A549 (cell line): Measurements from ENCODE around the gene TRPV6. TPM values are rescaled to one million over a fixed set of nuclear protein-coding genes. Genes with fewer than 3 reads are reported as not detected.

ENCODE experiments used
- ATAC-seq, 2 experiments: fragments of 200-7000 bp in 1 of 2; fragments of >200 bp in 1 of 2; cut with Nextera tagmentation in 1 of 2; cut with Tn5 transposase in 1 of 2; 3 replicates each; pipeline versions ENCODE4 v1.8.0 to v1.9.1; 2018 to 2020; ENCODE audit warnings: mild to moderate bottlenecking in 1 of 2, moderate library complexity in 1 of 2
- CTCF ChIA-PET: fragments of 300-600 bp; sonication (Branson Sonifier 250); formaldehyde crosslinking; extraction: SDS; loops from one replicate; lab custom pipeline; 2021; ENCODE audit warnings: antibody characterized with exemption, inconsistent platforms; lab: Yijun Ruan, JAX
- POLR2A ChIA-PET: fragments of 350-600 bp; formaldehyde crosslinking; extraction: SDS; loops from one replicate; lab custom pipeline; 2021; ENCODE audit warnings: antibody characterized with exemption, inconsistent platforms; lab: Yijun Ruan, JAX
- DNase-seq, 2 experiments: peaks; one replicate each; pipeline versions ENCODE4 v3.0.0 to v3.0.0-alpha.2; 2011 to 2016; ENCODE audit warnings: low read depth in 1 of 2, low spot score in 1 of 2
- FAIRE-seq: peaks from 2 replicates; lab custom pipeline; 2011; peaks lifted over from hg19 to GRCh38; lab: Jason Lieb, UNC
- H3K27ac ChIP-seq, 2 experiments: fragments of >200 bp; sonication (Bioruptor Twin); formaldehyde crosslinking; 3 replicates each; pipeline ENCODE4 v1.5.1; 2016 to 2017
- H3K4me1 ChIP-seq: fragments of >200 bp; sonication (Bioruptor Twin); formaldehyde crosslinking; 3 replicates; pipeline ENCODE4 v1.6.1; 2016
- H3K4me2 ChIP-seq: fragments of >200 bp; sonication (Bioruptor Twin); formaldehyde crosslinking; 3 replicates; pipeline ENCODE4 v1.6.1; 2016
- H3K4me3 ChIP-seq: fragments of >200 bp; sonication (Bioruptor Twin); formaldehyde crosslinking; 3 replicates; pipeline ENCODE4 v1.5.1; 2016
- H3K9me3 ChIP-seq: fragments of >200 bp; sonication (Bioruptor Twin); formaldehyde crosslinking; 3 replicates; pipeline ENCODE4 v1.6.1; 2016
- BCL3 ChIP-seq: fragments of >200 bp; sonication (Bioruptor Twin); formaldehyde crosslinking; IDR thresholded peaks from 3 replicates; pipeline ENCODE4 v1.6.1; 2016
- CEBPB ChIP-seq, 2 experiments: fragments of >200 bp in 1 of 2; sonication (Bioruptor Twin) in 1 of 2; formaldehyde crosslinking in 1 of 2; IDR thresholded peaks; 2 replicates each; pipeline ENCODE4 v1.6.1; 2012 to 2016
- CHD4 ChIP-seq: fragments of 200-600 bp; sonication (generic); IDR thresholded peaks from 2 replicates; pipeline ENCODE4 v1.6.1; 2016; ENCODE audit warnings: antibody characterized with exemption, mild to moderate bottlenecking, borderline replicate concordance
- EHF ChIP-seq: fragments of 250-450 bp; sonication (Bioruptor Pico); IDR thresholded peaks from 2 replicates; pipeline ENCODE4 v1.5.0; 2020; ENCODE audit warnings: mild to moderate bottlenecking
- EHMT2 ChIP-seq: fragments of 200-600 bp; sonication (generic); IDR thresholded peaks from 2 replicates; pipeline ENCODE4 v1.6.1; 2016; ENCODE audit warnings: antibody characterized with exemption, low read depth, mild to moderate bottlenecking, moderate library complexity
- FOSB ChIP-seq: fragments of 250-450 bp; sonication (Bioruptor Pico); IDR thresholded peaks from 2 replicates; pipeline ENCODE4 v1.5.0; 2020; ENCODE audit warnings: mild to moderate bottlenecking, moderate library complexity
- FOXS1 ChIP-seq: fragments of 250-450 bp; sonication (Bioruptor Pico); IDR thresholded peaks from 2 replicates; pipeline ENCODE4 v1.5.0; 2020; ENCODE audit warnings: mild to moderate bottlenecking, moderate library complexity
- HOXA7 ChIP-seq: fragments of 250-450 bp; sonication (Bioruptor Pico); IDR thresholded peaks from 2 replicates; pipeline ENCODE4 v1.5.0; 2020; ENCODE audit warnings: mild to moderate bottlenecking, moderate library complexity
- JUN ChIP-seq, 2 experiments: fragments of >200 bp; sonication (Bioruptor Twin); formaldehyde crosslinking; IDR thresholded peaks; 2 replicates in 1 of 2; 3 replicates in 1 of 2; pipeline ENCODE4 v1.6.1; 2016 to 2017
- JUNB ChIP-seq: fragments of >200 bp; sonication (Bioruptor Twin); formaldehyde crosslinking; IDR thresholded peaks from 2 replicates; pipeline ENCODE4 v1.6.1; 2016
- KDM1A ChIP-seq: fragments of 200-600 bp; sonication (generic); IDR thresholded peaks from 2 replicates; pipeline ENCODE4 v1.6.1; 2016; ENCODE audit warnings: low read depth, mild to moderate bottlenecking
- MYC ChIP-seq: IDR thresholded peaks from 2 replicates; pipeline ENCODE4 v1.6.1; 2012; ENCODE audit warnings: mild to moderate bottlenecking, inconsistent platforms, low read length, improper control_type of control experiment, borderline replicate concordance
- NFE2L2 ChIP-seq: fragments of 150-350 bp; conservative IDR thresholded peaks from 2 replicates; pipeline ENCODE4 v1.6.1; 2014; ENCODE audit warnings: low read length
- NPAS2 ChIP-seq: fragments of 250-450 bp; sonication (Bioruptor Pico); IDR thresholded peaks from 2 replicates; pipeline ENCODE4 v1.8.0; 2022; ENCODE audit warnings: mild to moderate bottlenecking, moderate library complexity, borderline replicate concordance
- PHF8 ChIP-seq: fragments of 200-600 bp; sonication (generic); IDR thresholded peaks from 2 replicates; pipeline ENCODE4 v1.6.1; 2016; ENCODE audit warnings: low read depth, mild to moderate bottlenecking, antibody characterized with exemption, moderate library complexity, borderline replicate concordance
- POLR2A ChIP-seq: IDR thresholded peaks from 2 replicates; pipeline ENCODE4 v1.6.1; 2012; ENCODE audit warnings: mild to moderate bottlenecking, low read length
- POLR2AphosphoS2 ChIP-seq: conservative IDR thresholded peaks from 2 replicates; pipeline ENCODE4 v1.6.1; 2012; ENCODE audit warnings: low read length, improper control_type of control experiment, inconsistent platforms
- RCOR1 ChIP-seq: fragments of 150-350 bp; IDR thresholded peaks from 2 replicates; pipeline ENCODE4 v1.6.1; 2014; ENCODE audit warnings: antibody characterized with exemption, low read length, low read depth
- RNF2 ChIP-seq: fragments of 200-600 bp; sonication (generic); IDR thresholded peaks from 2 replicates; pipeline ENCODE4 v1.6.1; 2016; ENCODE audit warnings: low read depth, mild to moderate bottlenecking, antibody characterized with exemption, moderate library complexity, borderline replicate concordance
- SREBF2 ChIP-seq: fragments of 450-650 bp; IDR thresholded peaks from 2 replicates; pipeline ENCODE4 v1.6.1; 2014; ENCODE audit warnings: mild to moderate bottlenecking, moderate library complexity
- TFCP2L1 ChIP-seq: fragments of 250-450 bp; sonication (Bioruptor Pico); IDR thresholded peaks from 2 replicates; pipeline ENCODE4 v1.5.0; 2021; ENCODE audit warnings: mild to moderate bottlenecking
- ZFP36 ChIP-seq: fragments of 450-650 bp; IDR thresholded peaks from 2 replicates; pipeline ENCODE4 v1.6.1; 2014; ENCODE audit warnings: borderline replicate concordance; ENCODE audit not compliant: partially characterized antibody
- ZNF302 ChIP-seq: fragments of 250-450 bp; sonication (Bioruptor Pico); IDR thresholded peaks from 2 replicates; pipeline ENCODE4 v1.9.0; 2021; ENCODE audit warnings: inconsistent platforms, mild to moderate bottlenecking, moderate library complexity
- WGBS: methylation state at CpG from one replicate; pipeline ENCODE4 v1.1.6; 2017; ENCODE audit errors: missing lambda C conversion rate; 5-methylcytosine and 5-hydroxymethylcytosine counted together
- polyA plus RNA-seq, 4 experiments: library from polyadenylated mRNA; depleted of rRNA in 3 of 4; stranded (reverse); fragments of >200 nt; fragmentation: RNase III in 1 of 4; extraction: RNeasy Plus Mini Kit Qiagen cat#74134 plus additional on column Dnase treatment in 1 of 4; gene quantifications; 2 replicates in 3 of 4; 3 replicates in 1 of 4; pipeline ENCODE4 v1.2.3, GENCODE V29; 2011 to 2017
- TF ChIP-seq, protein P1 (sequence below): fragments of 150-350 bp; IDR thresholded peaks from 2 replicates; pipeline ENCODE4 v1.6.1; 2014; ENCODE audit warnings: low read depth, mild to moderate bottlenecking, low read length
- TF ChIP-seq, protein P2 (sequence below): fragments of 250-450 bp; sonication (Bioruptor Pico); IDR thresholded peaks from 2 replicates; pipeline ENCODE4 v1.5.0; 2021; ENCODE audit warnings: mild to moderate bottlenecking, moderate library complexity, borderline replicate concordance
- TF ChIP-seq, protein P3 (sequence below): IDR thresholded peaks from 2 replicates; pipeline ENCODE4 v1.6.1; 2012; ENCODE audit warnings: low read depth, borderline replicate concordance
- TF ChIP-seq, protein P4 (sequence below): fragments of >200 bp; sonication (Bioruptor Twin); formaldehyde crosslinking; IDR thresholded peaks from 2 replicates; pipeline ENCODE4 v1.6.1; 2016

TRPV6 gene
- polyA plus RNA-seq, 2 of the 4 experiments (the other 2 are of a cell fraction), result not detected

- no peak overlapping the region for H3K4me3 ChIP-seq
- 23% methylated on average over 12 of the region's 12 CpGs for WGBS
- no peak for DNase-seq
- ChIA-PET CTCF (interaction anchor here (1.2 kb wide), 1 partner anchor 290 kb away, joined by 3 read pairs; no protein-coding TSS in a partner anchor), POLR2A (no interaction called here)
- ATAC-seq, result 0 out of 6 replicates have a peak, but pooled peaks of 1 of the 2 experiments have one; percentile 32
- no peak overlapping the region for H3K27ac ChIP-seq
- H3K9me3 ChIP-seq, result no peaks in the 10 kb centered on the region
- H3K4me1 ChIP-seq, result no peaks in the 10 kb centered on the region
- no peak for FAIRE-seq
- TF ChIP-seq TFCP2L1 (CRISPR knock-in tag), result no peak
- TF ChIP-seq, protein P1, sequence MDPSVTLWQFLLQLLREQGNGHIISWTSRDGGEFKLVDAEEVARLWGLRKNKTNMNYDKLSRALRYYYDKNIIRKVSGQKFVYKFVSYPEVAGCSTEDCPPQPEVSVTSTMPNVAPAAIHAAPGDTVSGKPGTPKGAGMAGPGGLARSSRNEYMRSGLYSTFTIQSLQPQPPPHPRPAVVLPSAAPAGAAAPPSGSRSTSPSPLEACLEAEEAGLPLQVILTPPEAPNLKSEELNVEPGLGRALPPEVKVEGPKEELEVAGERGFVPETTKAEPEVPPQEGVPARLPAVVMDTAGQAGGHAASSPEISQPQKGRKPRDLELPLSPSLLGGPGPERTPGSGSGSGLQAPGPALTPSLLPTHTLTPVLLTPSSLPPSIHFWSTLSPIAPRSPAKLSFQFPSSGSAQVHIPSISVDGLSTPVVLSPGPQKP, result no peak
- TF ChIP-seq, protein P2, sequence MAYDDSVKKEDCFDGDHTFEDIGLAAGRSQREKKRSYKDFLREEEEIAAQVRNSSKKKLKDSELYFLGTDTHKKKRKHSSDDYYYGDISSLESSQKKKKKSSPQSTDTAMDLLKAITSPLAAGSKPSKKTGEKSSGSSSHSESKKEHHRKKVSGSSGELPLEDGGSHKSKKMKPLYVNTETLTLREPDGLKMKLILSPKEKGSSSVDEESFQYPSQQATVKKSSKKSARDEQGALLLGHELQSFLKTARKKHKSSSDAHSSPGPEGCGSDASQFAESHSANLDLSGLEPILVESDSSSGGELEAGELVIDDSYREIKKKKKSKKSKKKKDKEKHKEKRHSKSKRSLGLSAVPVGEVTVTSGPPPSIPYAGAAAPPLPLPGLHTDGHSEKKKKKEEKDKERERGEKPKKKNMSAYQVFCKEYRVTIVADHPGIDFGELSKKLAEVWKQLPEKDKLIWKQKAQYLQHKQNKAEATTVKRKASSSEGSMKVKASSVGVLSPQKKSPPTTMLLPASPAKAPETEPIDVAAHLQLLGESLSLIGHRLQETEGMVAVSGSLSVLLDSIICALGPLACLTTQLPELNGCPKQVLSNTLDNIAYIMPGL, result no peak
- no peak for TF ChIP-seq FOSB
- TF ChIP-seq KDM1A, result no peak
- no peak for TF ChIP-seq RCOR1
- TF ChIP-seq SREBF2, result no peak
- TF ChIP-seq ZNF302 (CRISPR knock-in tag), result no peak
- TF ChIP-seq JUN (IDR thresholded peaks at IDR 0.05), result no peak
- no peak for TF ChIP-seq PHF8
- TF ChIP-seq POLR2AphosphoS2, result no peak
- H3K4me2 ChIP-seq, result no peak overlapping the region
Measured at GRCh38 chr7:142925413-142925812, 39.9 kb upstream of the TRPV6 start.

GRCh38 chr7:142923391-142923790 lies 37.8 kb upstream of the TRPV6 start:
- Histone ChIP-seq H3K4me3 (no peak overlapping the region), H3K4me2 (no peak overlapping the region), H3K27ac (no peak overlapping the region), H3K4me1 (no peaks in the 10 kb centered on the region), H3K9me3 (no peaks in the 10 kb centered on the region)
- 48% methylated on average over 2 of the region's 2 CpGs for WGBS
- ChIA-PET POLR2A (no interaction called here), CTCF (interaction anchor here (0.6 to 0.7 kb wide), 2 partner anchors 14 to 70 kb away, joined by 3 read pairs; no protein-coding TSS in a partner anchor)
- ATAC-seq (no peak), FAIRE-seq (no peak), DNase-seq (no peak)
- no peak for TF ChIP-seq BCL3
- no peak for TF ChIP-seq ZFP36
- no peak for TF ChIP-seq KDM1A
- TF ChIP-seq RNF2, result no peak
- TF ChIP-seq MYC, result no peak
- no peak for TF ChIP-seq SREBF2
- no peak for TF ChIP-seq JUN (IDR thresholded peaks at IDR 0.05)
- TF ChIP-seq NFE2L2, result no peak
- TF ChIP-seq CHD4, result no peak

DNA sequence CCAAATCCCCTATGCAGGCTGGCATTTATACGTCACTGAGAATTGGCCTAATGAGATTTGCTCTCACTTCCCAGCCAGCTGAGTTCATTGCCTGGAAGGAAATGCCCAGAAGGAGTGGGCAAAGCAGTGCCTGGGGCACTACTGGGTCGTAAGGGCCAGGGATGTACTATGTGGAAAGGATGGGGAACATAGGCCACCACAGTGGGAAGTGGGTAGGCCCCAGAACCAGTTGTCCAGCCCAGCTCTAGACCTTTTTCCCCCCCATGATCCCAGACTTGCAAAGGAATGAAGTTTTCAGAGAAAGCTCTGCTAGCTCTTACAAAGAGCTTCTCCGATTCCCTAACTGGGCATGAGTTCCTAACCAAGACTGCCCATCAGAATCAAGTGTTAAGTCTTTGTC lies 34.1 kb upstream of the TRPV6 start:
- TF ChIP-seq, protein P3, sequence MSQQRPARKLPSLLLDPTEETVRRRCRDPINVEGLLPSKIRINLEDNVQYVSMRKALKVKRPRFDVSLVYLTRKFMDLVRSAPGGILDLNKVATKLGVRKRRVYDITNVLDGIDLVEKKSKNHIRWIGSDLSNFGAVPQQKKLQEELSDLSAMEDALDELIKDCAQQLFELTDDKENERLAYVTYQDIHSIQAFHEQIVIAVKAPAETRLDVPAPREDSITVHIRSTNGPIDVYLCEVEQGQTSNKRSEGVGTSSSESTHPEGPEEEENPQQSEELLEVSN, result no peak
- TF ChIP-seq, protein P4, sequence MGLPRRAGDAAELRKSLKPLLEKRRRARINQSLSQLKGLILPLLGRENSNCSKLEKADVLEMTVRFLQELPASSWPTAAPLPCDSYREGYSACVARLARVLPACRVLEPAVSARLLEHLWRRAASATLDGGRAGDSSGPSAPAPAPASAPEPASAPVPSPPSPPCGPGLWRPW, result no peak
- TF ChIP-seq KDM1A, result no peak
- no peak for TF ChIP-seq POLR2A
- TF ChIP-seq EHMT2, result no peak
- no peak for TF ChIP-seq NPAS2 (CRISPR knock-in tag)
- no peak for TF ChIP-seq FOXS1
- no peak for TF ChIP-seq EHF
- no peak for TF ChIP-seq JUNB
- no peak for TF ChIP-seq CHD4
- TF ChIP-seq BCL3, result no peak
- no peak for TF ChIP-seq CEBPB (IDR thresholded peaks at IDR 0.05)
- TF ChIP-seq HOXA7 (CRISPR knock-in tag), result no peak
- TF ChIP-seq, all 56 proteins: peak for 0
- WGBS, result 41% methylated on average over 3 of the region's 3 CpGs
- no peak overlapping the region for H3K27ac ChIP-seq
- ChIA-PET POLR2A (no interaction called here), CTCF (interaction anchor here (0.8 to 1.1 kb wide), 3 partner anchors 21 to 41 kb away, joined by 3 read pairs; no protein-coding TSS in a partner anchor)
- no peaks in the 10 kb centered on the region for H3K4me1 ChIP-seq
- H3K9me3 ChIP-seq, result no peaks in the 10 kb centered on the region
- no peak for DNase-seq
- no peak overlapping the region for H3K4me2 ChIP-seq
- H3K4me3 ChIP-seq, result no peak overlapping the region
- no peak for ATAC-seq
- FAIRE-seq, result no peak
